ENCODE data around the gene AGAP5. TPM values are rescaled to one million over a fixed set of nuclear protein-coding genes. Genes with fewer than 3 reads are reported as not detected.

Gene AGAP5
- total and polyA plus RNA-seq, 9 of the 15 experiments (the other 6 are each of a cell fraction or from before 2014, with no cell fraction given), result 0.32 to 7.5 (median 5.3) TPM

GRCh38 chr10:73625884-73626752 lies 71.8 kb downstream of the AGAP5 start (continued):
- TF ChIP-seq MNT (conservative IDR thresholded peaks at IDR 0.05), result 0 out of 4 replicates have a peak, but pooled peaks of 1 of the 2 experiments have one; percentile 64
- peak; percentile 50 for TF ChIP-seq HMGN3 (IDR thresholded peaks at IDR 0.05; ENCODE audit: borderline replicate concordance, extremely low read depth, insufficient read length, low read depth, low read length)
- no peak for TF ChIP-seq ZBTB34 (CRISPR knock-in tag; IDR thresholded peaks at IDR 0.05)
- TF ChIP-seq FOXJ2 (tag; IDR thresholded peaks at IDR 0.05), result peak; percentile 86; the same call in 1 of the 2 replicates
- no peak for TF ChIP-seq SMARCA5 (IDR thresholded peaks at IDR 0.05)
- TF ChIP-seq ADNP (tag; IDR thresholded peaks at IDR 0.05), result no peak
- TF ChIP-seq MYBL2 (IDR thresholded peaks at IDR 0.05; ENCODE audit: low read depth), result no peak
- TF ChIP-seq MYBL2 (CRISPR knock-in tag; IDR thresholded peaks at IDR 0.05; ENCODE audit: borderline replicate concordance), result no peak
- TF ChIP-seq TRIM24 (IDR thresholded peaks at IDR 0.05), result no peak
- TF ChIP-seq SRSF9 (IDR thresholded peaks at IDR 0.05; ENCODE audit: borderline replicate concordance, low read depth, low read length), result no peak
- TF ChIP-seq ZNF445 (CRISPR knock-in tag; IDR thresholded peaks at IDR 0.05; ENCODE audit: low read depth), result no peak
- TF ChIP-seq ZSCAN29 (IDR thresholded peaks at IDR 0.05), result no peak
- TF ChIP-seq GTF2B (IDR thresholded peaks at IDR 0.05; ENCODE audit: extremely low read depth, insufficient read length), result peak; percentile 53
- TF ChIP-seq NR3C1 (CRISPR knock-in tag; IDR thresholded peaks at IDR 0.05), result no peak
- peak; percentile 70; the same call in 1 of the 2 replicates for TF ChIP-seq DIDO1 (tag; IDR thresholded peaks at IDR 0.05; ENCODE audit: low read depth)
- no peak for TF ChIP-seq ELK1 (CRISPR knock-in tag; IDR thresholded peaks at IDR 0.05)
- no peak for TF ChIP-seq CLOCK (CRISPR knock-in tag; IDR thresholded peaks at IDR 0.05; ENCODE audit: borderline replicate concordance)
- TF ChIP-seq NCOA1 (IDR thresholded peaks at IDR 0.05; ENCODE audit: low read depth), result no peak
- no peak for TF ChIP-seq TCFL5 (CRISPR knock-in tag; conservative IDR thresholded peaks at IDR 0.05)
- TF ChIP-seq SRSF1 (IDR thresholded peaks at IDR 0.05; ENCODE audit: low read depth, low read length), result no peak
- TF ChIP-seq BDP1 (IDR thresholded peaks at IDR 0.05; ENCODE audit: insufficient read depth, insufficient read length), result no peak
